Measurements from ENCODE around the gene CCDC150. TPM values are rescaled to one million over a fixed set of nuclear protein-coding genes. Genes with fewer than 3 reads are reported as not detected.
A peak's percentile ranks its signal among the peaks of the same experiment; 100 is the strongest.
"Not testable (repeated sequence)": the region's sequence is repeated elsewhere in the genome, so short reads cannot be mapped to it uniquely, and the experiment has no call there.

Gene CCDC150
- total RNA-seq, 1 donor from 2014 or later, result 10.9 TPM

DNA sequence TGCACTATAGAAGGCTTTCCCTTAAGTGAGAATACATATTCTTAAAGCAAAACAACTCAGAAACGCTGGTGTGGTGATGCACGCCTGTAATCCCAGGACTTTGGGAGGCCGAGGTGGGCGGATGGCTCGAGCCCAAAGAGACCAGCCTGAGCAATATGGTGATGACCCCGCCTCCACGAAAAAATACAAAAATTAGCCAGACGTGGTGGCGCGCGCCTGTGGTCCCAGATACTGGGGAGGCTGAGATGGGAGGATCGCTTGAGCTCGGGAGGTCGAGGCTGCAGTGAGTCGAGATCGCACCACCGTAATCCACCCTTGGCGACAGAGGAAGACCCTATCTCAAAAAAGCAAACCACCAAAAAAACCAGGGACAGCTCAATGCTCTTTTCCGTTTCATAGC is 750 bp upstream of the CCDC150 start:
- no peak for DNase-seq

DNA sequence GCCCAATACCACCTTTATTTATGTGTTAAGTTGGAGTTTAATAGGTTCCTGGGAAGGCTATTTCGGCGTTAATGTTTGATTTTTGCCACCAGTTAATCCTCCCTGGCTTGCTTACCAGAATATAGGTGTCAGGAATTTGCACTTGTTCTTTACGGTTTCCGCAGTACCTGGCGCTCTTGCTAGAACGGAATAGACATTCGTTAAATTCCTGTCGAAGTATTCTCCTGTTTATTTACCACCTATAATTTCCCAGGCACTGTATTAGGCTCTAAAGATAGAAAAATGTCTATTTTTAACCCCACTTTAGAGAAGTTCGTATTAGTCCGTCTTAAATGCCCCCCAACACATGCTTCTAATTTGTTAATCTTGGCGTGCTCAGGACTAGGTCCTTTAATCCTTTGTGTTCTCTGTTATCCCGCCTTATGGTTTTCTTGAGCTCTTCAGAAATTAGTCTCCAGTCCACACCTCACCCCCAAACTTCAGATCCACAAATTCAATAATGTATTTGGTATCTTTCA is 575 bp downstream of the CCDC150 start:
- peak; percentile 2 for DNase-seq

DNA sequence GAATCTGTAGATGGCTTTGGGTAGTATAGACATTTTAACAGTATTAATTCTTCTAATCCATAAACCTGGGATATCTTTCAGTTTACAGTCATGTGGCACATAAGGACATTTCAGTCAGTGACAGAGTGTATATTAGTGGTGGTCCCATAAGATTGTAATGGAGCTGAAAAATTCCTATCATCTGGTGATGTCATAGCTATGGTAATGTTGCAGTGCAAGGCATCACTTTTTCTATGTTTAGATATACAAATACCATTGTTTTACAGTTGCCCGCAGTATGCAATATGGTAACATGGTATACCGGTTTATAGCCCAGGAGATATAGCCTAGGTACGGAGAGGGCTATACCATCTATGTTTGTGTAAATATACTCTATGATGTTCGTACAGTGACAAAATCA is 9.7 kb downstream of the CCDC150 start:
- DNase-seq, result no peak

DNA sequence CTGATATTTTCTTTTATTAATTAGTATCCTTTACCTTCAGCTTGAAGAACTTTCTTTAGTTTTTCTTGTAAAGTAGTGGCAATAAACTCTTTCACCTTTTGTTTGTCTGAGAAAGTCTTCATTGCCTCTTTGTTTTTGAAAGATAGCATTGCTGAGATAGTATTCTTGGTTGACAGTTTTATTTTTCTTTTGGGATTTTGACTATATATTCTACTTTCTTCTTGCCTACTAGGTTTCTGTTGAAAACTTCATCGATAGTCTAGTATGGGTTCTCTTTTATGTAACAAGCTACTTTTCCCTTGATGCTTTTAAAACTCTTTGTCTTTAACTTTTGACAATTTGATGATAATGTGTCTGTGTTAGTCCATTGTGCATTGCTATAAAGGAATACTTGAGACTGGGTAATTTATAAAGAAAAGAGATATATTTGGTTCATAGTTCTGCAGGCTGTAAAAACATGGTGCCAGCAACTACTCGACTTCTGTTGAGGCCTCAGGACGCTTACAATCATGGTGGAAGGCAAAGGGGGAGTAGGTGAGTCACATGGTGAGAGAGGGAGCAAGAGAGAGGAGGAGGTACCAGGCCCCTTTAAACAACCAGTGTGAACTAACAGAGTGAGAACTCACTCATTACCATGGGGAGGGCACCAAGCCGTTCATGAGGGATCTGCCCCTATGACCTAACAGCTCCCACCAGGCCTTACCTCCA is 12.0 kb downstream of the CCDC150 start:
- DNase-seq, result no peak

DNA sequence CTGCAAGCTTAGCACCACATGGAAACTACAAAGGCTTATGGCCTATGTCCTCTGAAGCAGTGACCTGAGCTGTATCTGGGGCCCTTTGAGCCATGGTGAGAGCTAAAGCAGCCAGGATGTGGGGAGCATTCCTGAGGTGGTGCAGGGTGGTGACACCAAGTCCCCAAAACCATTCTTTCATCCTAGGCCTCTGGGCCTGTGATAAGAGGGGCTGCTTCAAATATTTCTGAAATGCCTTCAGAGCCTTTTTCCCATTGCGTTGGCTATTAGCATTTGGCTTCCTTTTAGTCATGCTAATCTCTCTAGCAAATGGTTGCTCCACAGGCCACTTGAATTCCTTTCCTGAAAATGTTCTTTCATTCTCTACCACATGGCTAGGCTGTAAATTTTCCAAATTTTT is 13.4 kb downstream of the CCDC150 start:
- no peak for DNase-seq

DNA sequence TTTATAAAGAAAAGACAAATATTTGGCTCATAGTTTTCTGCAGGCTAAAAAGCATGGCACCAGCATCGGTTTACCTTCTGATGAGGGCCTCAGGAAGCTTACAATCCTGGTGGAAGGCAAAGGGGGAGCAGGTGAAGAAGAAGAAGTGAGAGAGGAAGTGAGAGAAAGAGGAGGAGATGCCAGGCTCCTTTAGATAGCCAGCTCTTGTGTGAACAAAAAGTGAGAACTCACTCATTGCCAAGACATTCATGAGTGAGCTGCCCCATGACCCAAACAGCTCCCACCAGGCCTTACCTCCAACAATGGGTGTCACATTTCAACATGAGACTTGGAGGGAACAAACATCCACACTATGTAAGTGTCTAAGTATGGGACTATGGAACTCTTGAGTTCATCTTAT is 14.3 kb downstream of the CCDC150 start:
- DNase-seq, result no peak

DNA sequence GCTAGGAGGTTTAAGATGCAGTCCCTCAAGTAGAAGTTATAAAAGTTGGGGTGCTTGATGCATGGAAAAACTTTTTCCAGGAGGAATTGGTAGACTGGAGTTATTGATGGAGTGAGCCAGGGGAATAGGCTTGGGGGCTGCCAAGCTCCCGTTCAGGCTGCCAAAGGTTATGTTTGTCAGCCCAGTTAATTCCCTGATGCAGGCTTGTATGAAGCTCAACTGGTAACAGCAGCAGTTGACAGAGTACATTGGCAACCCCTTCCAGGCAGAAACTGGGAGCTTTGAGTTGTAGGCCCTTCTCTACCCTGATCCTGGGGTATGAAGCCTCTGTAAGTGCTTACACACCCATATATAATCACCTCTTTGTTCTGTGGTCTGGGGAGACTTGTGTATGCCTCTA is 16.2 kb downstream of the CCDC150 start:
- DNase-seq, result no peak

DNA sequence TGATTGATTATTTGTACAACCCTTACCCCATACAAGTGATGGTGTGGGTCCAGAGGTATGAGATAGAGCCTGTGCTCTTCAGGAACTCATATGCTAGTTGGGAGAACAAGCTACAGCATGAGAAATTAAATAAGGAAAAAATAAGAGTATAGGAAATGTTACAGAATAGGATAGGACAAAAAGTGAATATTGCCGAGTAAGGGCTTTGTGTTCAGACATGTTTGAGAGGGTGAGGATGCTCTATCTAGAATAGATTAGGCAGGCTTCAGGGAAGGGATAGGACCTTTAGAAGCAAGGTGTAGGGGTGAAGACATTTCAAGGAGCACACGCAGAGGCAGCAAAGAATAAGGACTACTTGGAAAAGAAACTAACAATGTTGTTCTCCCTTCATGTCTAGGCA is 17.8 kb downstream of the CCDC150 start:
- no peak for DNase-seq

DNA sequence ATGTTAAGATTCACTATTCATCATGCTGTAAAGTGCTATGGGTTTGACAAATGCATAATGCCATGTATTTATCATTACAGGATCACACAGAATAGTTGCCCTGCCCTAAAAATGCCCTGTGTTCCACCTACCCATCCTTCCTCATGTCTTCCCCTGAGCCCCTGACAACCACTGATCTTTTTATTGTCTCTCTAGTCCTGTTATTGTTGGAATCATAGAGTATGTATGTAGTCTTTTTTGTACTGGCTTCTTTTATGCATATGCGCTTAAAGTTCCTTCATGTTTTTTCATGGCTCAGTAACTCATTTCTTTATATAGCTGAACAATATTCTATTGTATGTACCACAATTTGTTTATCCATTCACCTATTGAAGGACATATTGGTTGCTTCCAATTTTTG is 20.3 kb downstream of the CCDC150 start:
- DNase-seq, result no peak

DNA sequence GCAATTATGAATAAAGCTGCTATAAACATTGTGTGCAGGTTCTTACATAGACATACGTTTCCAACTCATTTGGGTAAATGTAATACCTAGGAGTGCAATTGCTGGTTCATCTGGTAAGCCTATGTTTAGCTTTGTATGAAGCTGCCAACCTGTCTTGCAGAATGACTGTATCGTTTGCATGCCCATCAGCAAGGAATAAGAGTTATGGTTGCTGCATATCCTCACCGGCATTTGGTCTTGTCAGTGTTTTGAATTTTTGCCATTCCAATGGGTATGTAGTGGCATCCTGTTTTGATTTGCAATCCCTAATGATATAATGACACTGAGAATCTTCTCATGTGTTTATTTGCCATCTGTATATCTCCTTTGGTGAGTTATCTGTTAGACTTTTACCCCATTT is 20.7 kb downstream of the CCDC150 start:
- DNase-seq, result peak; percentile 35

DNA sequence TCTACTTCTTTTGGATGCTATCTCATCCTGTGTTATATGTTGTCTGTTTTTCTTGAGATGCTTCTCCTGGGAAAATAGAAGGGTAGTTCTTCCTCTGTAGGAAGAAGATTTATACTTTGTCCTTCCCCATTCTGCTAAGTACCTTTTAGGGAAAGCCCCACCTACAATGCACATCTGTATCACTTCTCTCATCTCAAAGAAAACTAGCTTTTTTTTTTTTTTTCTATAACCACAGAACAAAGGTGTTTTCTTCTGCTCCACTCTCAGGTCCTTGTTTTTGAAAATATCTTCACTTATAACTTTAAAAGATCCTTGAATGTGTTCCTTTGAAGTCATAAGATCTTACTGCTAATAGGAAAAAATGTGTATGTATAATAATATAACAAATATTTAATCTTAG is 30.8 kb downstream of the CCDC150 start:
- DNase-seq, result no peak

DNA sequence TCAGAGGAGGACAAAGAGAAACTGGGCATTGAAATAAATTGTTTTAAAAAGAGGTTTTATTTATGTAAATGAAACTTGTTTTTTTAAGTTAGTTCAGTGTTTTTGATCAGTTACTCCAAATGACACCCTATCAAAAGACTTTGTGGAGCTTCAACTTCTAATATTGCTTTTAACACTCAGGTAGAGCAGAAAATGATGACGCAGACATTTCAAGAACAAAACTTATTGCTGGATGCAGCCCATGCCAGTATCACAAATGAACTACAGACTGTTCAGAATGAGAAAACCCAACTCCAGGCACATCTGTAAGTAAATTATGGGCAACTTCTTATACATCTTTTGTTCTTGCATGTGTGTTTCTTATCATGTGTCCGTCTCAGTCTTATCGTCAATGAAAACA is 36.4 kb downstream of the CCDC150 start:
- no peak for DNase-seq

DNA sequence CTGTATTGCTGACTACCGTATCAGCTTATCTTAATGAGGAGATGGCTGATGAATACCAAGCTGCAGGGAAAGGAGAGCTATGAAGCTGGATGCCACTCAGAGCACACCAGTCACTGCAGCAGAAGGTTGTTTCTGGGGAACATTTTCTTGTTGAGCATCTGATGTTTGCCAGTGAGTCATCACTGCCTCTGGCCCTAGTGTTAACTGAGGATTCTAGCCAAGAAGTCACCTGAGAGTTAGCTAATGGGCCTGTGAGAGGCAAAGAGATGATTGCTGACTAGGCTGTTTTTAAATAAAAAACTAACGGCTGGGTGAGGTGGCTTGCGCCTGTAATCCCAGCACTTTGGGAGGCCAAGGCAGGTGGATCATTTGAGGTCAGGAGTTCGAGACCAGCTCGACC is 37.9 kb downstream of the CCDC150 start:
- DNase-seq, result peak; percentile 19

DNA sequence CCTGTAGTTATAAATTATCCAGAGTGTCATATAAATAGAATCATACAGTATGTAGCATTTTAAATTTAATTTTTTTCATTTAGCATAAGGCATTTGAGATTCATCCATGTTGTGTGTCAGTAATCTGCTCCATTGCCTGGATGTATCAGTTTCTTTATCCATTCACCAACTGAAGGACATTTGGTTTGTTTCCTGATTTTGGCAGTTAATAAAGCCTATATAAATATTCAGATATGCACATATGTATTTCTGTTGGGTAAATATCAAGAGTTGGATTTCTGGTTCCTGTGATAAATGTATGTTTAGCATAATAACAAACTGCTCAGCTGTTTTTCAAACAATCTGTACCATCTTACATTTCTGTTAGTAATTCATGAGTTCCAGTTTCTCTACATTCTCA is 39.9 kb downstream of the CCDC150 start:
- no peak for DNase-seq

DNA sequence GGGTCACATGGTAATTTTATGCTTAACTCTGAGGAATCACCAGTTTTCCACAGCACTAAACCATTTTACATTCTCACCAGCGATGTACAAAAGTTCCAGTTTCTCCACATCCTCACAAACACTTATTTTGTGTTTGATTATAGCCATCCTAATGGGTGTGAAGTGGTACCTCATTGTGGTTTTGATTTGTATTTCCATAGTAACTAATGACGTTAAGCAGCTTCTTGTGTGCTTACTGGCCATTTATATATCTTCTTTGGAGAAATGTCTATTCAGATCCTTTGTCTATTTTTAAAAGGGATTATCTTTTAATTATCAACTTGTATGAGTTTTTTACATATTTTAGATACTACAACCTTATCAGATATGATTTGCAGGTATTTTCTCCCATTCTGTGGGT is 42.0 kb downstream of the CCDC150 start:
- DNase-seq, result no peak

DNA sequence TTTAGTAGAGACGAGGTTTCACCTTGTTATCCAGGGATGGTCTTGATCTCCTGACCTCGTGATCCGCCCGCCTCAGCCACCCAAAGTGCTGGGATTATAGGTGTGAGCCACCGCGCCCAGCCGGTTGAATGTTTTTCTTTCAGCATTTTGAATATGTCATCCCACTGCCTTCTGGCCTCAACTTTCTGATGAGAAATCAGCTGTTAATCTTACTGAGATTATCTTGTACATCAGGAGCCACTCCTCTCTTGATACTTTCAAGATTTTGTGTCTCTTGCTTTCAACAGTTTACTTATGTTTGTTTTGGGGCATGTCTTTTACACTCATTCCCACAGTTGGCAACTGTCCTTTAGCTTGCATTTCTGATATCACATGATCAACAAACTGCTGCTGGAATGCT is 46.3 kb downstream of the CCDC150 start:
- no peak for DNase-seq

DNA sequence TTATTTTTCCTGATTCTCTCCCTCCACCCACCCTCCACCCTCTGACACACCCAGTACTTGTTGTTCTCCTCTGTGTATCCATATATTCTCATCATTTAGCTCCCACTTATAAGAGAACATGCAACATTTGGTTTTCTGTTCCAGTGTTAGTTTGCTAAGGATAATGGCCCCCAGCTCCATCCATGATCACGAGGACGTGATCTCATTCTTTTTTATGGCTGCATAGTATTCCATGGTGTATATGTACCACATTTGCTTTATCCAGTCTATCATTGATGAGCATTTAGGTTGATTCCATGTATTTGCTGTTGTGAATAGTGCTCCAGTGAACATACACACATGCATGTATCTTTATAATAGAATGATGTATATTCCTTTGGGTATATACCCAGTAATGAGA is 47.2 kb downstream of the CCDC150 start:
- DNase-seq, result not testable (repeated sequence)

DNA sequence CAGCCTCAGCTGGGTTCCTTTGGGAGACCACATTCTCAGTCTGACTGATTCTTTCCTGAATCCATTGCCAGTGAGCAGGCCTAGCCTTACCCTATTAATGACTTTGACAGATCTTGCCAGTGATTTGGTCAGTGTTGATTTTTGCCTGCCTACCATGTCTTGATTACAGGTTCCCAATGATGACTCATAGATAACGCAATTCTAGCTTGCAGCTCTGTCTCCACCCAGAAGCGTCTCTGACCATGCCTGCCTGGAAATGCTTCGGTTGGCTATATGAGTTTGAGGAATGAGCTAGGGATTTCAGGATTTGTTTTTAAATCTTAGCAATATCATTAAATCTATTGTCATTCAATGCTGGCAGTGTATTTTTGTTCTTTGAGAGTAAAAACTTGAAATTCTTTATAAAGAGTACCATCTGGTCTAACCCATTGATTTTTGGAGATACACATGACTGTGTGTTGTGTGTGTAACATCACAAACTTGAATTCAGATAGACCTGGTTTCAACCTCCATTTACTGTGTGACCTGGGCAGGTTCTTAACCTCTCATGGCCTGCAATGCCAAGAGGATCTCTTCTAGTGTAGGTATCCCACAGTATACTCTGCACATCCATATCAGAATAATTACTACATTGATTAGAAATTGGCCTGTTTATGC is 57.0 kb downstream of the CCDC150 start:
- DNase-seq, result peak; percentile 47

DNA sequence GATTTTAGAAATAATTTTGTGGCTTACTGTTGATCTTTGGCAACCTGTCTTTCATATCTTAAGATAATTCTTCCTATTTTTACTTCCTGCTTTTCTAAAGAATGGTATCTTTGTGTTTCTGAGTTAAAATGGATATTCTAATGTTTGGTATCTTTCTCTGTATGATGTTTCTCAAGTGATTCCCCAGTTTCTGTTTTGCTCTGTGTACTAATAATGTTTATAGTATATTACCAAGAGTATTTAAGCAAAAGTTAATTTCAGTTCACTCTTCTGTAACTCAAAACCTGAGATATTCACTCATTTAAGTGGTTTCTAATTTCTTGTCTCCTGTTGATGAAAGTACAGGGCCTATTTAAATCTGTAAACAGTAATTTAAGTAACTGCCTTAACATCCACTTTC is 58.3 kb downstream of the CCDC150 start:
- no peak for DNase-seq

DNA sequence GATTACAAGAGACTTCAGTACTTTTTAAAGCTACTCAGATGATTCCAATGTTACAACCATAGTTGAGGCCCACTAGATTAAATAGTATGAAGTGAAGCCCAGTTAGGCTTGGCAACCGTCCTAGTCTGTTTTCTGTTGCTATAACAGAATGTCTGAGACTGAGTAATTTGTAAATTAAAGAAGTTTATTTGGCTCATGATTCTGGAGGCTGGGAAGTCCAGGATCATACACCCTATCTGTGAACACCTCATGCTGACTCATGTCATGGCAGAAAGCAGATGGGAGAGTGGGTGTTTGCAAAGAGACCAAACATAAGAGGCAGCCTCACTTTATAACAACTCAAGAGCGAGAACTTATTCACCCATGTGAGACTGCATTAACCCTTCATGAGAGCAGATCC is 63.1 kb downstream of the CCDC150 start:
- DNase-seq, result no peak

DNA sequence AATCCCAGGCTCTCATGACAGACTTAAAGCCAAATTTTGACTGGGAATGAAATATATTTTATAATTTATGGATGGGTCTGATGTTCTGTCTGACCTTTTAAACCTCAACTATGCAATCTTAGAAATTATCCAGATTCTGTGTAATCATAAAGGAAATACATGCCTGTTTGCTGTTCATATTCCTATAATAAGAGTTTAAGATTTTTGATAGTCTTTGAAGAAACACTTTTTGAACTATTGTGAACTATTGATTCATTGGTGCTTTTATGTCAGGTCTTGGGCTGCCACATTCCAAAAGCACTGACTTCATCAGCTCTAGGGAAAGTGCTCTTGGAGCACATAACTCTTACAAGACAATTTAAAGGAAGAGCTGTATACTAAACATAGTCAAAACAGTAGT is 64.2 kb downstream of the CCDC150 start:
- DNase-seq, result no peak

DNA sequence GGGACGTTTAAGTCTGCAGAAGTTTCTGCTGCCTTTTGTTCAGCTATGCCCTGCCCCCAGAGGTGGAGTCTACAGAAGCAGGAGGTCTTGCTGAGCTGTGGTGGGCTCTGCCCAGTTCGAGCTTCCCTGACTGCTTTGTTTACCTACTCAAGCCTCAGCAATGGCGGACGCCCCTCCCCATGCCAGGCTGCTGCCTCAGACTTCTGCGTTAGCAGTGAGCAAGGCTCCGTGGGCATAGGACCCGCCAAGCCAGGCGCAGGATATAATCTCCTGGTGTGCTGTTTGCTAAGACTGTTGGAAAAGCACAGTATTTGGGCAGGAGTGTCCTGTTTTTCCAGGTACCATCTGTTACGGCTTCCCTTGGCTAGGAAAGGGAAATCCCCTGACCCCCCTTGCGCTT is 70.5 kb downstream of the CCDC150 start:
- not testable (repeated sequence) for DNase-seq

DNA sequence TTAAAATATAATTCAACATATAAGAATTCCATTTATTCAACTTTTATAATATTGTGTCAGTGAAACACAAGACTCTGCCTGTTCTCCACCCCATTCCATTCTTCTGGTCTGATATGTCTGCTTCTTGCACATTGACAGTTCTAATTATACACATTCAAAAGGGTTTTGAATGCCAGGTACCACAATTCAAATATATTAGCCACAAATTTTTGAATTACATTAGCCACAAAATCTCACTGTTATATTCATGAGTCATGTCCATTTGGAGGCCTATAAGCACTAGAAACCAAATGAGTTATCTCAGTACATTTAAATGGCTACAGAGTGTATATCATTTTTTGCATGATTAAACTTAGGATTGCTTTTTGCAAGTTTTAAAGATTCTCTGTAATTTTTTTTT is 72.1 kb downstream of the CCDC150 start:
- DNase-seq, result no peak

DNA sequence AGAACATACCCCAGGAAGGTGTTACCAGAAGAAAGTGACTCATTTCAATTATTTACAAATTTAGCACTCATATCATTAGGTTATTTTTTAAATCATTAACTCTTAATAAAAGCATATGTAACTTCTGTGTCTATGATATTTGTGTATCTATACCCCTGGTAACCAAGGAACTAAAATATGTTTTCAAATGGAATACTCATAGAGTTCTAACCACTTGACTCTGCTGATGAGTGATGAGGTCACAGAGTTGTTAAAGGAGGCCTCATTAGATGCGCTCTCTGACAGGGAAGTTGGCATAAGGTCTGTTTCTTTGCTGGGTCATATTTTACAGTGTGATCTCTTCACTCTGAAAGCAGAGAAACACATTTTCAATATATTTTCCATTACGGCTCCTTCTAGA is 73.4 kb downstream of the CCDC150 start:
- DNase-seq, result no peak
